Activated naive CD8-positive, alpha-beta T cell treated with anti-CD3 and anti-CD28 coated beads, Interleukin-2, amount 50 U/mL, for 24 hours (primary cell): Measurements from ENCODE around the gene STYXL1.

Experiments
- ATAC-seq: fragments of 150-1000 bp; cut with Tn5 transposase; one replicate; pipeline ENCODE4 v1.10.0; 2021
- DNase-seq: peaks from one replicate; pipeline ENCODE4 v3.0.0; 2021
- H3K27ac Mint-ChIP-seq: one replicate; pipeline ENCODE4 v1.8.0; 2021; ENCODE audit warnings: mild to moderate bottlenecking, mixed read lengths
- H3K27me3 Mint-ChIP-seq: one replicate; pipeline ENCODE4 v1.8.0; 2021; ENCODE audit warnings: mixed read lengths
- H3K36me3 Mint-ChIP-seq: one replicate; pipeline ENCODE4 v1.8.0; 2021; ENCODE audit warnings: low read depth, mixed read lengths
- H3K4me1 Mint-ChIP-seq: one replicate; pipeline ENCODE4 v1.8.0; 2021; ENCODE audit warnings: mixed read lengths
- H3K4me3 Mint-ChIP-seq: one replicate; pipeline ENCODE4 v1.8.0; 2021; ENCODE audit warnings: mild to moderate bottlenecking, moderate library complexity, mixed read lengths
- H3K9me3 Mint-ChIP-seq: one replicate; pipeline ENCODE4 v1.8.0; 2021; ENCODE audit warnings: mixed read lengths

STYXL1 gene

GRCh38 chr7:75971309-75971960, 76.4 kb downstream of the STYXL1 start:
- ATAC-seq, result no peak
- H3K9me3 Mint-ChIP-seq, result no peaks in the 10 kb centered on the region
- no peaks in the 10 kb centered on the region for H3K4me1 Mint-ChIP-seq
- DNase-seq, result no peak
- no peaks in the 10 kb centered on the region for H3K27me3 Mint-ChIP-seq
- H3K36me3 Mint-ChIP-seq, result peaks cover 10% of the 10 kb centered on the region
- no peak overlapping the region for H3K4me3 Mint-ChIP-seq
- no peak overlapping the region for H3K27ac Mint-ChIP-seq

DNA sequence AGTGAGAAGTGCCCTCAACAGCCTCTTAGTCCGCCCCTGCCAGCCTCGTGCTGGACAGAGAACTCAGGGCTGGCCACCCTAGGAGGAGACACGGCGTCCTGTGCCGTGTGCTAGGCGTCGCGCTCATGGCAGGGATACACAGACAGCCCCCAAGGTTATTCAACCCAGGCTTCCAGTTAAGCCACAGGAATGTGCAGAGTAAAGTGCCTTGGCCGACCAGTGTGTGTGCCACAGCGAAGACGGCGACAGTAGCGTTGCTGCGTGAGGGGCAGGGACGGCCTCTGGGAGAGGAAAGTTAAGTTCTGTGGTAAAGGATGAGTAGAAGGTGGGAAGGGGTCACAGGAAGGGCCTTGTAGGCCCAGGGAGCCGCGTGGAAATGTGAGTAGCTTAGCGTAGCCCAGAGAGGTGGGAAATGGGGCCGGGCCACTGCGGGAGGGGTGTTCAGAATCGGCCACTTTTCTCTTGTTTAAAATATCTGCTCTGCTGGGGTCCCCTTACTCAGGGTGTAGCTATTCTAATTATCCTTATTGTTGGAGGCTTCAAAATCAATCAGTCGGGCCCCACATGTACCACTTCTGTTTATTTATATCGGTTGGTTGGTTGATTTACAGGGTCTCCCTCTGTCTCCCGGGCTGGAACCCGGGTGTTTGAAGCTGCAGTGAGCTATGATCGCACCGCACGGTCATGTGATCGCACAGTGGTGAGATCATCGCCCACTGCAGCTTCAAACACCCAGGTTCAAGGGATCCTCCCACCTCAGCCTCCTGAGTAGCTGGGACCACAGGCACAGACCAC, 77.9 kb downstream of the STYXL1 start:
- no peak for ATAC-seq
- Mint-ChIP-seq H3K36me3 (peaks cover 10% of the 10 kb centered on the region), H3K9me3 (no peaks in the 10 kb centered on the region), H3K27me3 (no peaks in the 10 kb centered on the region), H3K27ac (no peak overlapping the region), H3K4me3 (no peak overlapping the region), H3K4me1 (no peaks in the 10 kb centered on the region)
- no peak for DNase-seq

GRCh38 chr7:75969182-75969581, 78.6 kb downstream of the STYXL1 start:
- DNase-seq, result no peak
- ATAC-seq, result no peak
- Mint-ChIP-seq H3K27me3 (no peaks in the 10 kb centered on the region), H3K9me3 (no peaks in the 10 kb centered on the region), H3K36me3 (peaks cover 10% of the 10 kb centered on the region), H3K4me1 (no peaks in the 10 kb centered on the region), H3K27ac (no peak overlapping the region), H3K4me3 (no peak overlapping the region)

GRCh38 chr7:75968561-75969001, 79.2 kb downstream of the STYXL1 start:
- ATAC-seq (no peak), DNase-seq (no peak)
- Mint-ChIP-seq H3K27ac (no peak overlapping the region), H3K9me3 (no peaks in the 10 kb centered on the region), H3K36me3 (peaks cover 6% of the 10 kb centered on the region), H3K27me3 (no peaks in the 10 kb centered on the region), H3K4me3 (no peak overlapping the region), H3K4me1 (no peaks in the 10 kb centered on the region)

GRCh38 chr7:75968012-75968411, 79.8 kb downstream of the STYXL1 start:
- ATAC-seq (no peak), DNase-seq (no peak)
- Mint-ChIP-seq H3K4me1 (no peaks in the 10 kb centered on the region), H3K27me3 (no peaks in the 10 kb centered on the region), H3K4me3 (no peak overlapping the region), H3K9me3 (no peaks in the 10 kb centered on the region), H3K27ac (no peak overlapping the region), H3K36me3 (peaks cover 6% of the 10 kb centered on the region)

GRCh38 chr7:75967487-75967997, 80.3 kb downstream of the STYXL1 start:
- Mint-ChIP-seq H3K27ac (no peak overlapping the region), H3K36me3 (peaks cover 6% of the 10 kb centered on the region), H3K4me3 (no peak overlapping the region), H3K9me3 (no peaks in the 10 kb centered on the region), H3K27me3 (no peaks in the 10 kb centered on the region), H3K4me1 (no peaks in the 10 kb centered on the region)
- DNase-seq (no peak), ATAC-seq (no peak)

DNA sequence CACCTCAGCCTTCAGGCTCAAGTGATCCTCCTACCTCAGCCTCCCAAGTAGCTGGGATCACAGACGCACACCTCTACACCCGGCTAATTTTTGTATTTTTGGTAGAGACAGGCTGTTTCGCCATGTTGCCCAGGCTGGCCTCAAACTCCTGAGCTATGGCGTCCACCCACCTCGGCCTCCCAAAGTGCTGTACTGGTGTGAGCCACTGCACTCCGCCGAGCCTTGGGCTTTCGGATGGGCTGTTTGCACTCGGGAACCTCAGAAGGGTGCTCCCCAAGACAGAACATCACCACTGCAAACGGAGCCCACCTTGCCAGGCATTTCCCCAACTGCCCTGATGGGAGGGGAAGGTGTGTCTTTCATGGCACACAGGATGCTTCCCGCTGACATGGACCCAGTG, 80.7 kb downstream of the STYXL1 start:
- H3K9me3 Mint-ChIP-seq, result no peaks in the 10 kb centered on the region
- H3K27ac Mint-ChIP-seq, result no peak overlapping the region
- no peaks in the 10 kb centered on the region for H3K4me1 Mint-ChIP-seq
- H3K27me3 Mint-ChIP-seq, result no peaks in the 10 kb centered on the region
- H3K4me3 Mint-ChIP-seq, result no peak overlapping the region
- peaks cover 2% of the 10 kb centered on the region for H3K36me3 Mint-ChIP-seq
- DNase-seq (no peak), ATAC-seq (no peak)

DNA sequence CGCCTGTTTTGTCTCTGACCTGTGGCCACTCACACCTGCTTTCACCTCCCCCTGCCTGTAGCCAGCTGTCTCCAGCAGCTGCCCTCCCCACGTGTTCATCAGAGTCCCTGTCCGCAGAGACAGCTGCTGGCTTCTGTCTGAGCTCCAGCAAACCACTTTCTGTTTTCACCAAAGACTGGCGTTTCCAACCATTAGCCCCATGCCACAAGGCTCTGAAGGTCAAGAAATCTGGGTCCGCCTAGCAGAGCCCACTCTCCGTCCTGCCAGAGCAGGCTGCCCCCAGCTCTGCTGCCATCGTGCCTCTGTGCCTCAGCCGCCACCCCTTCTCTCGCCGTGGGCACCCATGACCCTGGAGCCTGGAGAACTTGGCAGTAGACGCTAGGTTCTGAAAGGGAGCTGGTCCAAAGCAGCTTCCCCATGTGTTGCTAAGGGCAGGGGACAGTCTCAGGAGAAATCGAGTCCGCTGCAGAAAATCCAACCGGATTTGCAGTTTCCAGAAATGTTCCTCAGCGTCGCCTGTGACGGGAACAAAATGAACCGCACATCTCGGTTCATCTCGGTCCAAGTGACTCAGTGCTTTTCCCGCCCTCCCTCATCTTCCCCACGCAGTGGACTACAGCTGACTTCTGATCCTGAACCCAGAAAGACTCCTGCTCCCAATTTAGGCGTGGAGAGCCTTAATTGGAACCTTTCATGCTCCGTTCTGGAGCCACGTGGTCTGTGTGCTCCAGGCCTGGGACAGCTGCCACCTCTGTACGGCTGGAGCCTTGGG, 81.4 kb downstream of the STYXL1 start:
- no peak for DNase-seq
- ATAC-seq, result no peak
- Mint-ChIP-seq H3K27me3 (no peaks in the 10 kb centered on the region), H3K9me3 (no peaks in the 10 kb centered on the region), H3K4me1 (no peaks in the 10 kb centered on the region), H3K36me3 (peaks cover 3% of the 10 kb centered on the region), H3K27ac (no peak overlapping the region), H3K4me3 (no peak overlapping the region)

DNA sequence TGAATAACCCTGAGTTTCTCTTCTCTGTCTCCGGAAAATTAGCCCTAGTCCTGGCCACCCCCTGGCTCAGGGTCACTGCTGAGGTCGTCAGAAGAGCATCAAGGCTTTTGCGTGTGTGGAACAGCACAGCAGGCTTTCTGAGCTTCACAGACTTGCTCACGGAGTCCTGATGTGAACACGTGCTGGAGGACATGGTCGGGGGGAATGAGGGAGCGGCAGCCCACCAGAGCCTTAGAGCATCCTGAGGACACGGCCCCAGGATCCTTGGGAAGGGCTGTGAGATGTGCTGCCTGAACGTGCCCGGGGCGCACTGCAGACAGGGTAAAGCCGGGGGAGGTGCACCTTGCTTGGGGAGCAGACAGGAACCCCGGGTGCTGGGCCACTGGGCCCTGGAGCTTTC, 82.2 kb downstream of the STYXL1 start:
- peaks cover 3% of the 10 kb centered on the region for H3K36me3 Mint-ChIP-seq
- ATAC-seq, result no peak
- H3K4me3 Mint-ChIP-seq, result no peak overlapping the region
- DNase-seq, result no peak
- H3K4me1 Mint-ChIP-seq, result no peaks in the 10 kb centered on the region
- H3K9me3 Mint-ChIP-seq, result no peaks in the 10 kb centered on the region
- H3K27ac Mint-ChIP-seq, result no peak overlapping the region
- H3K27me3 Mint-ChIP-seq, result no peaks in the 10 kb centered on the region

DNA sequence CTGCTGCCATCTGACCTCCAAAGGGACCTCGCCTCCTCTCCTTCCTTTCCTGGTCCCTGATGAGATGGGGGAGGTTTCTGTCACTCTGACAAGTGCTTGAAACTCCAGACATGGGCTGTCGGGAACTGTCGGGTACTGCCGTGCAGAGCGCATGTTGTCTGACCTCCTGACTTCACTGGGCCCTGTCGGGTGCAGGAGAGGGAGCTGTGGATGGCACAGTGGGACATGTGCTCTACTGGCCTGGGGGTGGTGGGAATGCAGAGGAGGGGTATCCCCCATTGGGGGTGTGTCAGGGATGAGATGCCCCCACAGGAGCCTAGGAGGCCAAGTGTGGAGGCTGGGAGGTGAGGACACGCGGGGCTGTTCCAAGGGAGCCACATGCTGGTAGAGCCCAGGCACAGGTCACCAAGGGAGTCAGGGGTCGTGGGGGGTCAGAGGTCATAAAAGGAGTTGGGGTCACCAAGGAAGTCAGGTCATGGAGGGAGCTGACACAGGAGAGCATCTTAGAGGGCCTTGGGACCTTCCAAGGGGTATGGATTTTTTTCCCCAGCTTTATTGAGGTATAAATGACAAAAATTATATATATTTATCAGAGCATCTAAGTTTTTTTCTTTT, 84.3 kb downstream of the STYXL1 start:
- Mint-ChIP-seq H3K4me1 (no peaks in the 10 kb centered on the region), H3K9me3 (no peaks in the 10 kb centered on the region), H3K36me3 (peaks cover 3% of the 10 kb centered on the region), H3K27ac (no peak overlapping the region), H3K4me3 (no peak overlapping the region), H3K27me3 (no peaks in the 10 kb centered on the region)
- DNase-seq, result no peak
- ATAC-seq, result no peak

DNA sequence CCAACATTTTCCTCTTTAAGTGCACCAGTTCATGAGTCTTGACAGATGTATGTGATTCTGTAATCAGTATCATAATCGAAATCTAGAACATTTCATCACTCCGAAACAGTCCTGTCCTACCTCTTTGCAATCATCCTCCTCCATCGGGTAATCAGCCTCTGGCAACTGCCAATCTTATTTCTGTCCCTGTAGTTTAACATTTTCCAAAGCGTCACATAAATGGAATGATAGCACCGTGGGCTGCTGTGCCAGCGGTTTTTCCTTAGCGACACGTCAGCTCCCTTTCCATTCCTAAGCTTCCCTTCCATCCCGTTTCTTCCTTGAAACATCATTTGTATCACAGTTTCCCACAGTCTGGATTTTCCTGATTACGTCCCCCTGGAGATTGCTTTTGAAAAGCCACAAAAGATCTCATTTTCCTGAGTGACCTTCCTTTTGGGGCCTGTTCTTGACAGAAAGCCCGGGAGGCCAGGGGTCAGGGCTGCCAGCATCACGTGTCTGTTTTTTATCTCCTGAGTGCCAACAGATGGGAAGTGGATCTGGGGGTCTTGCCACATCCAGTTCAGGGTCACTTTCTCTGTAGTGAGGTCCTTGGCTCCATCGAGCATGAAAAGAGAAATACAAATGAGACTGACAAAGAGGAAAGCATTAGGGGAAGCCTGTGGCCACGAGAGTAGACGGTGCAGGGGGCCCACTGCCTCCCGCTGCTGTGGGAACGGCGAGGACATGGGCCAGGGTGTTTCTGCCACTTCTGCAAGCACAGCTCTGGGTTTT, 85.0 kb downstream of the STYXL1 start:
- no peaks in the 10 kb centered on the region for H3K4me1 Mint-ChIP-seq
- ATAC-seq (no peak), DNase-seq (no peak)
- no peak overlapping the region for H3K4me3 Mint-ChIP-seq
- no peaks in the 10 kb centered on the region for H3K9me3 Mint-ChIP-seq
- H3K27me3 Mint-ChIP-seq, result no peaks in the 10 kb centered on the region
- no peak overlapping the region for H3K27ac Mint-ChIP-seq
- H3K36me3 Mint-ChIP-seq, result peaks cover 3% of the 10 kb centered on the region

DNA sequence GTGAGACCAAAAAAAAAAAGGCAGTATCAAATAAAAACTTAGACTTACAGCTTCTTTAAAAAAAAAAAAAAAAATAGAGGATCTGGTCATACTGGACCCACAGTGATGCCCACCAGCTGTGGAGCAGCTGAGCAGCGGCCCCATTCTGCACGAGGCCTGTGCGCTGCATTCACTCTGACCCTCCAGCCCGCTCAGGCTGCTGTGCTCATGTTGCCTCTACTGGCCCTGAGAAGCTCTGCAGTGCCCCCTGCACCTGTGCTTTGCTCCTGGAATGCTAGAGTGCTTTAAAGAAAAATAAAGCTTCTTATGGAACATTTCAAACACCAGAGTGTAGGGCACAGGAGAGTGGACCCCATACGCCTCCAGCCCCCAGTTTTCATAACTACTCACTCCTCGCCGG, 86.6 kb downstream of the STYXL1 start:
- H3K27me3 Mint-ChIP-seq, result no peaks in the 10 kb centered on the region
- H3K36me3 Mint-ChIP-seq, result peaks cover 1% of the 10 kb centered on the region
- H3K27ac Mint-ChIP-seq, result no peak overlapping the region
- DNase-seq, result no peak
- no peaks in the 10 kb centered on the region for H3K4me1 Mint-ChIP-seq
- H3K9me3 Mint-ChIP-seq, result no peaks in the 10 kb centered on the region
- no peak for ATAC-seq
- H3K4me3 Mint-ChIP-seq, result no peak overlapping the region

DNA sequence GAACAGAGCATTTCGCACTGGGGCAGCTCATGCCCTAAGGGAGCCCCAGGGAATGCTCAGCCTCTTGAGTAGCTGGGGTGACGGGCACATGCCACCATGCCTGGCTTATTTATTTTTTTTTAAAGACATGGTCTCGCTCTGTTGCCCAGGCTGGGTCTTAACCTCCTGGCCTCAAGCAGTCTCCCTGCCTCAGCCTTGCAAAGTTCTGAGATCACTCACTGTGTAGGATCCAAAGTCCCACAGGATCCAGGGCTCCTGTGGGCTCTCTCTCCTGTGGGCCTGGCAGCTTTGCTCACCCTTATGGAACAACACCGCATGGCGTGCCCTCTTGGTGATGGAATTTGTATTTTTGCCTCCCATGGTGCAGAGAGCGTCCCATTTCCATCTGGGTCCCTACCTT, 87.4 kb downstream of the STYXL1 start:
- Mint-ChIP-seq H3K36me3 (peaks cover 1% of the 10 kb centered on the region), H3K27me3 (no peaks in the 10 kb centered on the region), H3K9me3 (no peaks in the 10 kb centered on the region), H3K4me1 (no peaks in the 10 kb centered on the region), H3K27ac (no peak overlapping the region), H3K4me3 (no peak overlapping the region)
- no peak for DNase-seq
- ATAC-seq, result no peak
